NCI-H69 (cell line): Measurements from ENCODE around the gene FOXD2.

ENCODE experiments used
- DNase-seq: peaks from one replicate; lab custom pipeline; 2025; lab: John Stamatoyannopoulos, UW

Gene FOXD2

GRCh38 chr1:47417170-47418044 lies 20.4 kb upstream of the FOXD2 start:
- no peak for DNase-seq

GRCh38 chr1:47418122-47418521 lies 19.7 kb upstream of the FOXD2 start:
- no peak for DNase-seq

GRCh38 chr1:47418681-47419325 lies 19.0 kb upstream of the FOXD2 start:
- DNase-seq: no peak

- no peak for DNase-seq
These were observed 17.3 kb upstream of the FOXD2 start for GRCh38 chr1:47420547-47420946.

- DNase-seq: no peak
These were observed 14.0 kb upstream of the FOXD2 start for GRCh38 chr1:47423872-47424271.

GRCh38 chr1:47424336-47424982 lies 13.4 kb upstream of the FOXD2 start:
- peak; percentile 76 for DNase-seq

GRCh38 chr1:47431534-47431933 lies 6.3 kb upstream of the FOXD2 start:
- DNase-seq: no peak

- DNase-seq: peak; percentile 65
These were observed 5.5 kb upstream of the FOXD2 start for GRCh38 chr1:47432071-47433036.

GRCh38 chr1:47433037-47433421 lies 4.8 kb upstream of the FOXD2 start:
- no peak for DNase-seq

- no peak for DNase-seq
These were observed 4.3 kb upstream of the FOXD2 start for GRCh38 chr1:47433477-47434050.

- DNase-seq: no peak
These were observed 3.6 kb upstream of the FOXD2 start for GRCh38 chr1:47434051-47434842.

- DNase-seq: no peak
These were observed 2.1 kb upstream of the FOXD2 start for GRCh38 chr1:47435506-47436303.

- DNase-seq: peak; percentile 74
These were observed 1.4 kb upstream of the FOXD2 start for GRCh38 chr1:47436304-47436978.

GRCh38 chr1:47436979-47437446 lies 831 bp upstream of the FOXD2 start:
- DNase-seq: peak; percentile 62

- DNase-seq: peak; percentile 60
These were observed 547 bp downstream of the FOXD2 start for GRCh38 chr1:47438165-47439016.

GRCh38 chr1:47439017-47439818 lies 1.4 kb downstream of the FOXD2 start:
- no peak for DNase-seq
